ENCODE results near the gene MKKS. TPM values are rescaled to one million over a fixed set of nuclear protein-coding genes. Genes with fewer than 3 reads are reported as not detected.

Gene MKKS
- total and polyA plus RNA-seq, 2 of the 13 experiments (the other 11 are each of a cell fraction or from before 2014, with no cell fraction given) = 26.7 to 34.5 TPM

DNA sequence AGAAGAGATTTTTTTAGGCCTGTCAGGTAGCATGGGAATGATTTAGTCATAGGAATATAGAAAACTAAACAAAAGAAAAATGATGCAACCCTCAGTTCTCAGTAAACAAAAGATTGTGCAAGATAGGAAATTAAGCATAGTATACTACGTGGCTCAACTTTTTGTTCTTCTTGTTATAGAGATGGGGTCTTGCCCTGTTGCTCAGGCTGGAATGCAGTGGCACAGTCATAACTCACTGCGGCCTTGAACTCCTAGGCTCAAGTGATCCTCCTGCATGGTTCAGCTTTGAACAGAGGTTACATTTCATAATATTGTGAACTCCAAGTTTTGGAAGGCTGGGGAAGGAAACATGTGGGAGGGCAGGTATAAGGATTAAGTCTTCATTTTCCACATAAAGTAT lies 29.6 kb upstream of the MKKS start (continued):
- TF ChIP-seq FOXJ3 (CRISPR knock-in tag; IDR thresholded peaks at IDR 0.05; ENCODE audit: borderline replicate concordance) = peak; percentile 71
- TF ChIP-seq ZNF546 (CRISPR knock-in tag; conservative IDR thresholded peaks at IDR 0.05) = no peak
- TF ChIP-seq, protein P1, sequence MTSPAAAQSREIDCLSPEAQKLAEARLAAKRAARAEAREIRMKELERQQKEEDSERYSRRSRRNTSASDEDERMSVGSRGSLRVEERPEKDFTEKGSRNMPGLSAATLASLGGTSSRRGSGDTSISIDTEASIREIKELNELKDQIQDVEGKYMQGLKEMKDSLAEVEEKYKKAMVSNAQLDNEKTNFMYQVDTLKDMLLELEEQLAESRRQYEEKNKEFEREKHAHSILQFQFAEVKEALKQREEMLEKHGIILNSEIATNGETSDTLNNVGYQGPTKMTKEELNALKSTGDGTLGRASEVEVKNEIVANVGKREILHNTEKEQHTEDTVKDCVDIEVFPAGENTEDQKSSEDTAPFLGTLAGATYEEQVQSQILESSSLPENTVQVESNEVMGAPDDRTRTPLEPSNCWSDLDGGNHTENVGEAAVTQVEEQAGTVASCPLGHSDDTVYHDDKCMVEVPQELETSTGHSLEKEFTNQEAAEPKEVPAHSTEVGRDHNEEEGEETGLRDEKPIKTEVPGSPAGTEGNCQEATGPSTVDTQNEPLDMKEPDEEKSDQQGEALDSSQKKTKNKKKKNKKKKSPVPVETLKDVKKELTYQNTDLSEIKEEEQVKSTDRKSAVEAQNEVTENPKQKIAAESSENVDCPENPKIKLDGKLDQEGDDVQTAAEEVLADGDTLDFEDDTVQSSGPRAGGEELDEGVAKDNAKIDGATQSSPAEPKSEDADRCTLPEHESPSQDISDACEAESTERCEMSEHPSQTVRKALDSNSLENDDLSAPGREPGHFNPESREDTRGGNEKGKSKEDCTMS (CRISPR knock-in tag; conservative IDR thresholded peaks at IDR 0.05) = no peak
- no peak for TF ChIP-seq NCOA1 (CRISPR knock-in tag; IDR thresholded peaks at IDR 0.05)
- no peak for TF ChIP-seq MTA1 (CRISPR knock-in tag; IDR thresholded peaks at IDR 0.05; ENCODE audit: borderline replicate concordance)
- TF ChIP-seq, protein P2, sequence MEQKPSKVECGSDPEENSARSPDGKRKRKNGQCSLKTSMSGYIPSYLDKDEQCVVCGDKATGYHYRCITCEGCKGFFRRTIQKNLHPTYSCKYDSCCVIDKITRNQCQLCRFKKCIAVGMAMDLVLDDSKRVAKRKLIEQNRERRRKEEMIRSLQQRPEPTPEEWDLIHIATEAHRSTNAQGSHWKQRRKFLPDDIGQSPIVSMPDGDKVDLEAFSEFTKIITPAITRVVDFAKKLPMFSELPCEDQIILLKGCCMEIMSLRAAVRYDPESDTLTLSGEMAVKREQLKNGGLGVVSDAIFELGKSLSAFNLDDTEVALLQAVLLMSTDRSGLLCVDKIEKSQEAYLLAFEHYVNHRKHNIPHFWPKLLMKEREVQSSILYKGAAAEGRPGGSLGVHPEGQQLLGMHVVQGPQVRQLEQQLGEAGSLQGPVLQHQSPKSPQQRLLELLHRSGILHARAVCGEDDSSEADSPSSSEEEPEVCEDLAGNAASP (CRISPR knock-in tag; IDR thresholded peaks at IDR 0.05; ENCODE audit: borderline replicate concordance) = peak; percentile 37; the same call in 1 of the 2 replicates
- TF ChIP-seq, protein P3, sequence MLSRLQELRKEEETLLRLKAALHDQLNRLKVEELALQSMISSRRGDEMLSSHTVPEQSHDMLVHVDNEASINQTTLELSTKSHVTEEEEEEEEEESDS (CRISPR knock-in tag; IDR thresholded peaks at IDR 0.05; ENCODE audit: borderline replicate concordance) = no peak
- TF ChIP-seq, protein P4, sequence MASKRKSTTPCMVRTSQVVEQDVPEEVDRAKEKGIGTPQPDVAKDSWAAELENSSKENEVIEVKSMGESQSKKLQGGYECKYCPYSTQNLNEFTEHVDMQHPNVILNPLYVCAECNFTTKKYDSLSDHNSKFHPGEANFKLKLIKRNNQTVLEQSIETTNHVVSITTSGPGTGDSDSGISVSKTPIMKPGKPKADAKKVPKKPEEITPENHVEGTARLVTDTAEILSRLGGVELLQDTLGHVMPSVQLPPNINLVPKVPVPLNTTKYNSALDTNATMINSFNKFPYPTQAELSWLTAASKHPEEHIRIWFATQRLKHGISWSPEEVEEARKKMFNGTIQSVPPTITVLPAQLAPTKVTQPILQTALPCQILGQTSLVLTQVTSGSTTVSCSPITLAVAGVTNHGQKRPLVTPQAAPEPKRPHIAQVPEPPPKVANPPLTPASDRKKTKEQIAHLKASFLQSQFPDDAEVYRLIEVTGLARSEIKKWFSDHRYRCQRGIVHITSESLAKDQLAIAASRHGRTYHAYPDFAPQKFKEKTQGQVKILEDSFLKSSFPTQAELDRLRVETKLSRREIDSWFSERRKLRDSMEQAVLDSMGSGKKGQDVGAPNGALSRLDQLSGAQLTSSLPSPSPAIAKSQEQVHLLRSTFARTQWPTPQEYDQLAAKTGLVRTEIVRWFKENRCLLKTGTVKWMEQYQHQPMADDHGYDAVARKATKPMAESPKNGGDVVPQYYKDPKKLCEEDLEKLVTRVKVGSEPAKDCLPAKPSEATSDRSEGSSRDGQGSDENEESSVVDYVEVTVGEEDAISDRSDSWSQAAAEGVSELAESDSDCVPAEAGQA (IDR thresholded peaks at IDR 0.05; ENCODE audit: low read depth) = no peak
- TF ChIP-seq, protein P4 (CRISPR knock-in tag; IDR thresholded peaks at IDR 0.05; ENCODE audit: borderline replicate concordance) = no peak
- TF ChIP-seq ZBTB3 (CRISPR knock-in tag; IDR thresholded peaks at IDR 0.05; ENCODE audit: borderline replicate concordance, low read depth) = no peak
- peak; percentile 80 for TF ChIP-seq RARA (CRISPR knock-in tag; IDR thresholded peaks at IDR 0.05)
- 0 out of 2 replicates have a peak, but pooled peaks have one; percentile 28 for TF ChIP-seq ZFP90 (CRISPR knock-in tag; IDR thresholded peaks at IDR 0.05; ENCODE audit: borderline replicate concordance)
- TF ChIP-seq HNF4A (CRISPR knock-in tag; IDR thresholded peaks at IDR 0.05) = peak; percentile 81
- no peak for TF ChIP-seq GPN1 (CRISPR knock-in tag; IDR thresholded peaks at IDR 0.05; ENCODE audit: borderline replicate concordance)
- TF ChIP-seq FOXA3 (CRISPR knock-in tag; IDR thresholded peaks at IDR 0.05) = peak; percentile 91
- 0 out of 2 replicates have a peak, but pooled peaks have one; percentile 21 for TF ChIP-seq JUND (CRISPR knock-in tag; IDR thresholded peaks at IDR 0.05)
- TF ChIP-seq, protein P5, sequence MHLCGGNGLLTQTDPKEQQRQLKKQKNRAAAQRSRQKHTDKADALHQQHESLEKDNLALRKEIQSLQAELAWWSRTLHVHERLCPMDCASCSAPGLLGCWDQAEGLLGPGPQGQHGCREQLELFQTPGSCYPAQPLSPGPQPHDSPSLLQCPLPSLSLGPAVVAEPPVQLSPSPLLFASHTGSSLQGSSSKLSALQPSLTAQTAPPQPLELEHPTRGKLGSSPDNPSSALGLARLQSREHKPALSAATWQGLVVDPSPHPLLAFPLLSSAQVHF (CRISPR knock-in tag; IDR thresholded peaks at IDR 0.05) = no peak
- TF ChIP-seq, protein P6, sequence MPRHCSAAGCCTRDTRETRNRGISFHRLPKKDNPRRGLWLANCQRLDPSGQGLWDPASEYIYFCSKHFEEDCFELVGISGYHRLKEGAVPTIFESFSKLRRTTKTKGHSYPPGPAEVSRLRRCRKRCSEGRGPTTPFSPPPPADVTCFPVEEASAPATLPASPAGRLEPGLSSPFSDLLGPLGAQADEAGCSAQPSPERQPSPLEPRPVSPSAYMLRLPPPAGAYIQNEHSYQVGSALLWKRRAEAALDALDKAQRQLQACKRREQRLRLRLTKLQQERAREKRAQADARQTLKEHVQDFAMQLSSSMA (CRISPR knock-in tag; IDR thresholded peaks at IDR 0.05) = no peak

Measured in HepG2 (cell line).